Measurements from ENCODE around the gene EYA4.

DNA sequence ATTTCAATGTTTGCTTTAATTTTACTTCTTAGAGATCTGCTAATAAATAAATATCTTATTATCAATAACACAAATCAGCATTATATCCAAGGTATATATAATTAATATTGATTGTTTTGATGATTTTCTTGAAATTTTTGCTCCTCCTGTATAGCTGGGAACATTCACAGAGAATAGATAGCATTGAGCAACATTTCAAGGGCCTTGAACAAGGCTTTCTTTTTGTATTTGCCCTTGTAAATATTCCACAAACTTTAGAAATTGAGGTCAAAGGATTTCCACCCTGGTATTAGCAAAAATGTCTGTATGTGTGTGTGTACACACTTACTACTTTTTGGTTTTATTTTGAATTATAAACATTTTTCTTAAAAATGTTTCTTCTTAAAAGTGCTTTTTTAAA lies 205.6 kb downstream of the EYA4 start:
- TF ChIP-seq, protein P1, sequence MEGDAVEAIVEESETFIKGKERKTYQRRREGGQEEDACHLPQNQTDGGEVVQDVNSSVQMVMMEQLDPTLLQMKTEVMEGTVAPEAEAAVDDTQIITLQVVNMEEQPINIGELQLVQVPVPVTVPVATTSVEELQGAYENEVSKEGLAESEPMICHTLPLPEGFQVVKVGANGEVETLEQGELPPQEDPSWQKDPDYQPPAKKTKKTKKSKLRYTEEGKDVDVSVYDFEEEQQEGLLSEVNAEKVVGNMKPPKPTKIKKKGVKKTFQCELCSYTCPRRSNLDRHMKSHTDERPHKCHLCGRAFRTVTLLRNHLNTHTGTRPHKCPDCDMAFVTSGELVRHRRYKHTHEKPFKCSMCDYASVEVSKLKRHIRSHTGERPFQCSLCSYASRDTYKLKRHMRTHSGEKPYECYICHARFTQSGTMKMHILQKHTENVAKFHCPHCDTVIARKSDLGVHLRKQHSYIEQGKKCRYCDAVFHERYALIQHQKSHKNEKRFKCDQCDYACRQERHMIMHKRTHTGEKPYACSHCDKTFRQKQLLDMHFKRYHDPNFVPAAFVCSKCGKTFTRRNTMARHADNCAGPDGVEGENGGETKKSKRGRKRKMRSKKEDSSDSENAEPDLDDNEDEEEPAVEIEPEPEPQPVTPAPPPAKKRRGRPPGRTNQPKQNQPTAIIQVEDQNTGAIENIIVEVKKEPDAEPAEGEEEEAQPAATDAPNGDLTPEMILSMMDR (conservative IDR thresholded peaks at IDR 0.05; ENCODE audit: low read depth, low read length): no peak
- TF ChIP-seq EZH2 (IDR thresholded peaks at IDR 0.05; ENCODE audit: low read length, unreplicated experiment) (no peak), EZH2phosphoT487 (IDR thresholded peaks at IDR 0.05; ENCODE audit: borderline replicate concordance, low read length) (no peak)

Measured in PC-3 (cell line).